HCT116 (cell line): ENCODE data around the gene ANKRD29. TPM values are rescaled to one million over a fixed set of nuclear protein-coding genes. Genes with fewer than 3 reads are reported as not detected.

Source experiments
- ATAC-seq: fragments of 200-7000 bp; cut with Tn5 transposase; 2 replicates; pipeline ENCODE4 v1.9.1; 2020; ENCODE audit warnings: mild to moderate bottlenecking, moderate library complexity
- BruUV-seq: library from RNA; stranded (reverse); fragments of 400-500 nt; replicated peaks from 2 replicates; lab custom pipeline; 2021; lab: Mats Ljungman, UMichigan
- CTCF ChIA-PET: fragments of 300-600 bp; sonication (Branson Sonifier 250); formaldehyde crosslinking; loops from one replicate; lab custom pipeline; 2021; ENCODE audit warnings: antibody characterized with exemption; lab: Charles Lee
- POLR2A ChIA-PET: fragments of 300-600, 350-600 bp; sonication (Branson Sonifier 250); formaldehyde crosslinking; loops from one replicate; lab custom pipeline; 2021; ENCODE audit warnings: antibody characterized with exemption; lab: Charles Lee
- RAD21 ChIA-PET, 2 experiments: fragments of 300-600 bp; sonication (Branson Sonifier 250); formaldehyde crosslinking; loops; one replicate each; lab custom pipeline; 2023; ENCODE audit warnings: low total read pairs in 2 of 2; ENCODE audit not compliant: uncharacterized antibody in 2 of 2, unreplicated experiment in 2 of 2, low non-redundant PET in 1 of 2; lab: Charles Lee
- DNase-seq: peaks from one replicate; pipeline ENCODE4 v3.0.0-alpha.2; 2010; ENCODE audit warnings: low read depth, low spot score
- H2AFZ ChIP-seq: fragments of 200-600 bp; shearing (Covaris generic), sonication (generic); 2 replicates; pipeline ENCODE4 v1.6.1; 2017; ENCODE audit warnings: low read depth, mixed run types, mixed read lengths, antibody characterized with exemption, low read length; ENCODE audit not compliant: poor library complexity, severe bottlenecking
- H3K27ac ChIP-seq: 2 replicates; pipeline ENCODE4 v1.5.1; 2012; ENCODE audit warnings: low read depth, low read length
- H3K27me3 ChIP-seq: fragments of 200-600 bp; sonication (generic); 2 replicates; pipeline ENCODE4 v1.6.1; 2016; ENCODE audit warnings: mixed run types, low read length, mixed read lengths; ENCODE audit not compliant: insufficient read depth
- H3K36me3 ChIP-seq, 2 experiments: fragments of 200-500 bp in 1 of 2; fragments of 200-600 bp in 1 of 2; sonication (Bioruptor generic) in 1 of 2; sonication (generic) in 1 of 2; 2 replicates each; pipeline versions ENCODE4 v1.5.1 to v1.6.1; 2014 to 2016; ENCODE audit warnings: low read length in 2 of 2, inconsistent platforms in 1 of 2, mixed read lengths in 1 of 2, mixed run types in 1 of 2; ENCODE audit not compliant: insufficient read depth in 2 of 2, control insufficient read depth in 1 of 2
- H3K4me1 ChIP-seq, 2 experiments: fragments of 200-600 bp in 1 of 2; sonication (generic) in 1 of 2; 2 replicates each; pipeline versions ENCODE4 v1.5.1 to v1.6.1; 2012 to 2017; ENCODE audit warnings: low read length in 2 of 2, inconsistent platforms in 1 of 2, mild to moderate bottlenecking in 1 of 2, mixed read lengths in 1 of 2, mixed run types in 1 of 2, moderate library complexity in 1 of 2; ENCODE audit not compliant: insufficient read depth in 2 of 2, control insufficient read depth in 1 of 2
- H3K4me2 ChIP-seq: fragments of 200-600 bp; sonication (generic); 2 replicates; pipeline ENCODE4 v1.6.1; 2017; ENCODE audit warnings: mixed run types, low read length, mixed read lengths
- H3K4me3 ChIP-seq, 2 experiments: fragments of 200-600 bp in 1 of 2; sonication (generic) in 1 of 2; replicated peaks in 1 of 2; 2 replicates each; pipeline ENCODE4 v1.5.1; 2011 to 2016; ENCODE audit warnings: low read length in 2 of 2, control low read depth in 1 of 2, low read depth in 1 of 2, mild to moderate bottlenecking in 1 of 2, mixed read lengths in 1 of 2, mixed run types in 1 of 2
- H3K79me2 ChIP-seq: fragments of 200-600 bp; sonication (generic); 2 replicates; pipeline ENCODE4 v1.6.1; 2017; ENCODE audit warnings: mild to moderate bottlenecking, mixed run types, low read length, moderate library complexity, mixed read lengths; ENCODE audit not compliant: insufficient read depth
- H3K9ac ChIP-seq: fragments of 200-600 bp; sonication (generic); 2 replicates; pipeline ENCODE4 v1.6.1; 2016; ENCODE audit warnings: low read length, mixed read lengths
- H3K9me2 ChIP-seq: fragments of 200-600 bp; sonication (generic), shearing (Covaris generic); 2 replicates; pipeline ENCODE4 v1.6.1; 2017; ENCODE audit warnings: mixed run types, mild to moderate bottlenecking, moderate library complexity; ENCODE audit not compliant: insufficient read depth
- H3K9me3 ChIP-seq, 2 experiments: fragments of 200-500 bp in 1 of 2; fragments of 200-600 bp in 1 of 2; sonication (Bioruptor generic) in 1 of 2; sonication (generic) in 1 of 2; 2 replicates each; pipeline ENCODE4 v1.6.1; 2014 to 2017; ENCODE audit warnings: low read length in 2 of 2, mixed read lengths in 2 of 2, inconsistent platforms in 1 of 2, low read depth in 1 of 2, mild to moderate bottlenecking in 1 of 2, mixed run types in 1 of 2, moderate library complexity in 1 of 2; ENCODE audit not compliant: control insufficient read depth in 1 of 2, insufficient read depth in 1 of 2
- H4K20me1 ChIP-seq: fragments of 200-600 bp; sonication (generic), shearing (Covaris generic); 2 replicates; pipeline ENCODE4 v1.6.1; 2017; ENCODE audit warnings: mixed run types, mild to moderate bottlenecking, moderate library complexity; ENCODE audit not compliant: insufficient read depth
- ATF3 ChIP-seq: IDR thresholded peaks from 2 replicates; pipeline ENCODE4 v1.6.1; 2012
- EGR1 ChIP-seq: IDR thresholded peaks from 2 replicates; pipeline ENCODE4 v1.6.1; 2012; ENCODE audit warnings: low read depth
- FOSL1 ChIP-seq: IDR thresholded peaks from 2 replicates; pipeline ENCODE4 v1.6.1; 2012; ENCODE audit warnings: low read depth
- JUND ChIP-seq: IDR thresholded peaks from 2 replicates; pipeline ENCODE4 v1.6.1; 2012
- RAD21 ChIP-seq: IDR thresholded peaks from 2 replicates; pipeline ENCODE4 v1.6.1; 2012; ENCODE audit warnings: low read depth, mild to moderate bottlenecking
- REST ChIP-seq: IDR thresholded peaks from 2 replicates; pipeline ENCODE4 v1.6.1; 2012; ENCODE audit warnings: low read depth
- SRF ChIP-seq: IDR thresholded peaks from 2 replicates; pipeline ENCODE4 v1.6.1; 2012; ENCODE audit warnings: low read depth
- ZFX ChIP-seq: fragments of 450-650 bp; IDR thresholded peaks from 2 replicates; pipeline ENCODE4 v1.6.1; 2017
- intact Hi-C: fragments of 100-400 bp; cut with micrococcal nuclease; formaldehyde crosslinking; loops from 2 replicates; pipeline ENCODE4 v1.10.0; 2022
- total RNA-seq: library from RNA; stranded (reverse); gene quantifications from one replicate; pipeline ENCODE4 v1.2.1, GENCODE V29; 2021; ENCODE audit not compliant: unreplicated experiment

The ANKRD29 gene
- total RNA-seq, 1 experiment from 2014 or later: 8.8 TPM

- POLR2A ChIA-PET: no interaction called here
- no peak for ATAC-seq
- CTCF ChIA-PET: no interaction called here
Observed at GRCh38 chr18:23683671-23684070, 21.0 kb upstream of the ANKRD29 start.

More at GRCh38 chr18:23683671-23684070, 21.0 kb upstream of the ANKRD29 start:
- H3K27ac ChIP-seq: no peak overlapping the region
- H3K4me3 ChIP-seq: no peak overlapping the region
- DNase-seq: no peak
- H2AFZ ChIP-seq: no peak overlapping the region
- no peak for TF ChIP-seq ZFX
- TF ChIP-seq JUND: no peak
- no peak for TF ChIP-seq EGR1
- no peak for TF ChIP-seq RAD21
- TF ChIP-seq ATF3: no peak
- no peak for TF ChIP-seq FOSL1
- no peak for TF ChIP-seq SRF
- no peak for TF ChIP-seq REST
- H4K20me1 ChIP-seq: no peaks in the 10 kb centered on the region
- H3K9ac ChIP-seq: no peak overlapping the region
- H3K36me3 ChIP-seq: no peaks in the 10 kb centered on the region
- RAD21 ChIA-PET: no interaction called here
- BruUV-seq: no TSS peak
- no peaks in the 10 kb centered on the region for H3K9me2 ChIP-seq
- peaks cover 5 to 8% of the 10 kb centered on the region in 2 experiments for H3K4me1 ChIP-seq
- H3K27me3 ChIP-seq: no peaks in the 10 kb centered on the region
- H3K9me3 ChIP-seq: no peaks in the 10 kb centered on the region
- no peaks in the 10 kb centered on the region for H3K79me2 ChIP-seq
- intact Hi-C loops: no loop called here
- no peak overlapping the region for H3K4me2 ChIP-seq
